Epithelial cell of proximal tubule (primary cell): ENCODE data around the gene TTC21A. TPM values are rescaled to one million over a fixed set of nuclear protein-coding genes. Genes with fewer than 3 reads are reported as not detected.

Experiments used
- DNase-seq: peaks from one replicate; pipeline ENCODE4 v3.0.0-alpha.2; 2011; ENCODE audit warnings: low read depth
- H3K4me3 ChIP-seq: 2 replicates; pipeline ENCODE4 v1.5.1; 2011; ENCODE audit warnings: low read depth, mild to moderate bottlenecking, low read length
- CTCF ChIP-seq: conservative IDR thresholded peaks from 2 replicates; pipeline ENCODE4 v1.5.1; 2012; ENCODE audit warnings: low read depth, mild to moderate bottlenecking, low read length
- total RNA-seq: library from RNA; depleted of rRNA; stranded (reverse); fragments of >200 nt; gene quantifications from 2 replicates; pipeline ENCODE4 v1.2.3, GENCODE V29; 2015

Gene TTC21A
- total RNA-seq, 1 donor from 2014 or later = 0.86 TPM

- TF ChIP-seq CTCF = no peak
- DNase-seq = no peak
- no peak overlapping the region for H3K4me3 ChIP-seq
These were observed 38.9 kb upstream of the TTC21A start for GRCh38 chr3:39068556-39068955.

GRCh38 chr3:39075910-39076309 is 31.6 kb upstream of the TTC21A start:
- TF ChIP-seq CTCF = no peak
- no peak for DNase-seq
- no peak overlapping the region for H3K4me3 ChIP-seq

- TF ChIP-seq CTCF = no peak
- no peak overlapping the region for H3K4me3 ChIP-seq
- DNase-seq = no peak
These were observed 27.9 kb upstream of the TTC21A start for GRCh38 chr3:39079530-39079929.

GRCh38 chr3:39080026-39080425 is 27.5 kb upstream of the TTC21A start:
- DNase-seq = no peak
- no peak for TF ChIP-seq CTCF
- H3K4me3 ChIP-seq = no peak overlapping the region

GRCh38 chr3:39082666-39083313 is 24.7 kb upstream of the TTC21A start:
- H3K4me3 ChIP-seq = no peak overlapping the region
- TF ChIP-seq CTCF = no peak
- no peak for DNase-seq

- TF ChIP-seq CTCF = no peak
- no peak for DNase-seq
- H3K4me3 ChIP-seq = no peak overlapping the region
These were observed 21.3 kb upstream of the TTC21A start for GRCh38 chr3:39086144-39086543.

- no peak for TF ChIP-seq CTCF
- DNase-seq = no peak
- H3K4me3 ChIP-seq = no peak overlapping the region
These were observed 19.0 kb upstream of the TTC21A start for GRCh38 chr3:39088456-39088855.
